ENCODE measurements around the gene ALOX12B. TPM values are rescaled to one million over a fixed set of nuclear protein-coding genes. Genes with fewer than 3 reads are reported as not detected.

Gene ALOX12B
- total RNA-seq, 4 donors from 2014 or later = not detected

- Histone ChIP-seq H3K27me3 (peaks cover 77% of the 10 kb centered on the region), H3K4me1 (peaks cover 28 to 60% (median 45%) of the 10 kb centered on the region in 4 donors), H3K36me3 (no peaks in the 10 kb centered on the region), H3K9me3 (no peaks in the 10 kb centered on the region), H3K27ac (peak within 1 kb of the TSS; percentile 81 to 88 (median 82)), H3K4me3 (peak within 1 kb of the TSS; percentile 16 to 56 (median 40))
- WGBS, 2 donors (ENCODE audit: low coverage in 1 of 2) = 0% methylated on average over 31 of the region's 33 CpGs; no CpG with 5 or more reads in 1 of the 2 donors
- DNase-seq = peak; percentile 55
- in situ Hi-C loops (cut with MboI; ENCODE audit: low pct_ligation_motif_present in 1 of 4, low pct_unique_long_range_greater_than_20kb in 1 of 4, low sequenced_read_pairs in 3 of 4) (loop anchor here in 1 of 4 donors (10.0 kb wide), 1 partner anchor 53 kb away; no protein-coding TSS in a partner anchor), intact Hi-C loops (cut with DNase I; ENCODE audit: low total_unique reads) (no loop called here)
- TF ChIP-seq POLR2A (IDR thresholded peaks at IDR 0.05) (no peak), POLR2AphosphoS5 (IDR thresholded peaks at IDR 0.05) (peak in 2 of 3 donors; percentile 29 to 37)
These were observed 30.7 kb upstream of the ALOX12B start, which contains the start of gene ALOXE3 for GRCh38 chr17:8117980-8118768. Gene ALOXE3, minus strand, starts transcription at chr17:8118514. Its CDS starts 524 bp downstream, at chr17:8117990.

GRCh38 chr17:8117367-8117979 is 30.0 kb upstream of the ALOX12B start:
- no peak overlapping the region for H3K27ac ChIP-seq
- H3K36me3 ChIP-seq = no peaks in the 10 kb centered on the region
- H3K4me3 ChIP-seq = peak overlapping the region in 2 of 4 donors; percentile 46 to 56
- no peak for DNase-seq
- in situ Hi-C loops (cut with MboI; ENCODE audit: low pct_ligation_motif_present in 1 of 4, low pct_unique_long_range_greater_than_20kb in 1 of 4, low sequenced_read_pairs in 3 of 4) = loop anchor here in 1 of 4 donors (10.0 kb wide), 1 partner anchor 53 kb away; no protein-coding TSS in a partner anchor
- peaks cover 77% of the 10 kb centered on the region for H3K27me3 ChIP-seq
- no peaks in the 10 kb centered on the region for H3K9me3 ChIP-seq
- WGBS, 2 donors (ENCODE audit: low coverage in 1 of 2) = 2% methylated on average over 18 of the region's 18 CpGs; no CpG with 5 or more reads in 1 of the 2 donors
- intact Hi-C loops (cut with DNase I; ENCODE audit: low total_unique reads) = no loop called here
- peaks cover 23 to 53% (median 38%) of the 10 kb centered on the region in 4 donors for H3K4me1 ChIP-seq
- TF ChIP-seq CTCF (IDR thresholded peaks at IDR 0.05) = no peak
- TF ChIP-seq POLR2A (IDR thresholded peaks at IDR 0.05) = no peak

- Histone ChIP-seq H3K27me3 (peaks cover 77% of the 10 kb centered on the region), H3K27ac (no peak overlapping the region), H3K4me1 (peaks cover 23 to 46% (median 31%) of the 10 kb centered on the region in 4 donors), H3K36me3 (no peaks in the 10 kb centered on the region), H3K9me3 (no peaks in the 10 kb centered on the region), H3K4me3 (no peak overlapping the region)
- WGBS, 2 donors (ENCODE audit: low coverage in 1 of 2) = 19 to 37% methylated on average over 6 to 18 of the region's 18 CpGs
- TF ChIP-seq POLR2A (IDR thresholded peaks at IDR 0.05) (no peak), CTCF (IDR thresholded peaks at IDR 0.05) (no peak), POLR2AphosphoS5 (IDR thresholded peaks at IDR 0.05) (no peak), EP300 (IDR thresholded peaks at IDR 0.05; ENCODE audit: low read depth) (no peak)
- in situ Hi-C loops (cut with MboI; ENCODE audit: low pct_ligation_motif_present in 1 of 4, low pct_unique_long_range_greater_than_20kb in 1 of 4, low sequenced_read_pairs in 3 of 4) = loop anchor here in 1 of 4 donors (10.0 kb wide), 1 partner anchor 52 kb away; no protein-coding TSS in a partner anchor
- intact Hi-C loops (cut with DNase I; ENCODE audit: low total_unique reads) = no loop called here
- no peak for DNase-seq
These were observed 29.3 kb upstream of the ALOX12B start for GRCh38 chr17:8116776-8117175.

GRCh38 chr17:8110907-8111306 is 23.4 kb upstream of the ALOX12B start:
- peaks cover 4 to 10% (median 7%) of the 10 kb centered on the region in 4 donors for H3K4me1 ChIP-seq
- no peak for DNase-seq
- peaks cover 80% of the 10 kb centered on the region for H3K27me3 ChIP-seq
- WGBS, 2 donors (ENCODE audit: low coverage in 1 of 2) = 93% methylated on average over 6 of the region's 6 CpGs; no CpG with 5 or more reads in 1 of the 2 donors
- TF ChIP-seq EP300 (IDR thresholded peaks at IDR 0.05; ENCODE audit: low read depth) (no peak), POLR2AphosphoS5 (IDR thresholded peaks at IDR 0.05) (no peak), POLR2A (IDR thresholded peaks at IDR 0.05) (no peak), CTCF (IDR thresholded peaks at IDR 0.05) (no peak)
- intact Hi-C loops (cut with DNase I; ENCODE audit: low total_unique reads) (no loop called here), in situ Hi-C loops (cut with MboI; ENCODE audit: low pct_ligation_motif_present in 1 of 4, low pct_unique_long_range_greater_than_20kb in 1 of 4, low sequenced_read_pairs in 3 of 4) (loop anchor here in 1 of 4 donors (10.0 kb wide), 1 partner anchor 46 kb away; no protein-coding TSS in a partner anchor)
- no peaks in the 10 kb centered on the region for H3K9me3 ChIP-seq
- no peaks in the 10 kb centered on the region for H3K36me3 ChIP-seq
- no peak overlapping the region for H3K4me3 ChIP-seq
- H3K27ac ChIP-seq = no peak overlapping the region

Measured in transverse colon (tissue), 4 donors.